Common myeloid progenitor, CD34-positive (primary cell): ENCODE results near the gene CACNA1B.

ENCODE experiments used
- CTCF ChIA-PET: fragments of 350-600 bp; sonication (Branson Sonifier 250); formaldehyde crosslinking; loops from one replicate; lab custom pipeline; 2021; ENCODE audit warnings: antibody characterized with exemption; lab: Charles Lee
- POLR2A ChIA-PET: fragments of 350-600 bp; sonication (Branson Sonifier 250); formaldehyde crosslinking; loops from one replicate; lab custom pipeline; 2021; ENCODE audit warnings: antibody characterized with exemption; lab: Charles Lee
- DNase-seq, 3 donors: peaks; one replicate each; pipeline versions ENCODE4 v3.0.0 to v3.0.0-alpha.2; 2013
- H3K27ac ChIP-seq, 2 experiments: 1 replicate in 1 of 2; 2 replicates in 1 of 2; pipeline ENCODE4 v1.7.0; 2013; ENCODE audit warnings: inconsistent platforms in 2 of 2, low read length in 2 of 2, mild to moderate bottlenecking in 2 of 2, low read depth in 1 of 2, moderate library complexity in 1 of 2; ENCODE audit not compliant: severe bottlenecking in 2 of 2, insufficient read depth in 1 of 2, poor library complexity in 1 of 2
- H3K27me3 ChIP-seq, 5 experiments: replicated peaks in 2 of 5; 1 replicate in 3 of 5; 2 replicates in 2 of 5; pipeline versions ENCODE4 v1.6.1 to v1.7.0; 2013; ENCODE audit warnings: low read length in 4 of 5, mild to moderate bottlenecking in 2 of 5, moderate library complexity in 2 of 5, inconsistent platforms in 1 of 5; ENCODE audit not compliant: insufficient read depth in 5 of 5, control insufficient read depth in 4 of 5
- H3K36me3 ChIP-seq, 4 experiments: 1 replicate in 2 of 4; 2 replicates in 2 of 4; pipeline versions ENCODE4 v1.6.1 to v1.7.0; 2013; ENCODE audit warnings: low read length in 3 of 4, control low read depth in 1 of 4, mild to moderate bottlenecking in 1 of 4; ENCODE audit not compliant: control insufficient read depth in 4 of 4, insufficient read depth in 4 of 4
- H3K4me1 ChIP-seq, 4 experiments: 1 replicate in 3 of 4; 2 replicates in 1 of 4; pipeline versions ENCODE4 v1.6.1 to v1.7.1; 2013; ENCODE audit warnings: low read length in 3 of 4, mild to moderate bottlenecking in 3 of 4, control low read depth in 1 of 4, inconsistent platforms in 1 of 4, moderate library complexity in 1 of 4; ENCODE audit not compliant: control insufficient read depth in 4 of 4, insufficient read depth in 4 of 4; ENCODE audit errors: control extremely low read depth in 1 of 4
- H3K4me3 ChIP-seq, 7 experiments: 1 replicate in 4 of 7; 2 replicates in 3 of 7; pipeline versions ENCODE4 v1.5.1 to v1.7.0; 2013; ENCODE audit warnings: mild to moderate bottlenecking in 7 of 7, low read length in 6 of 7, moderate library complexity in 6 of 7, inconsistent platforms in 2 of 7, low read depth in 2 of 7, control low read depth in 1 of 7; ENCODE audit not compliant: insufficient read depth in 4 of 7, control insufficient read depth in 1 of 7; ENCODE audit errors: extremely low read depth in 1 of 7
- H3K9me3 ChIP-seq, 5 experiments: 1 replicate in 4 of 5; 2 replicates in 1 of 5; pipeline versions ENCODE4 v1.6.1 to v1.7.1; 2013; ENCODE audit warnings: low read length in 4 of 5, mild to moderate bottlenecking in 2 of 5, inconsistent platforms in 1 of 5, low read depth in 1 of 5, moderate library complexity in 1 of 5; ENCODE audit not compliant: control insufficient read depth in 4 of 5, insufficient read depth in 2 of 5; ENCODE audit errors: control extremely low read depth in 1 of 5
- WGBS: methylation state at CpG from one replicate; pipeline ENCODE4 v1.1.5; 2013; ENCODE audit not compliant: insufficient coverage; 5-methylcytosine and 5-hydroxymethylcytosine counted together

CACNA1B gene

DNA sequence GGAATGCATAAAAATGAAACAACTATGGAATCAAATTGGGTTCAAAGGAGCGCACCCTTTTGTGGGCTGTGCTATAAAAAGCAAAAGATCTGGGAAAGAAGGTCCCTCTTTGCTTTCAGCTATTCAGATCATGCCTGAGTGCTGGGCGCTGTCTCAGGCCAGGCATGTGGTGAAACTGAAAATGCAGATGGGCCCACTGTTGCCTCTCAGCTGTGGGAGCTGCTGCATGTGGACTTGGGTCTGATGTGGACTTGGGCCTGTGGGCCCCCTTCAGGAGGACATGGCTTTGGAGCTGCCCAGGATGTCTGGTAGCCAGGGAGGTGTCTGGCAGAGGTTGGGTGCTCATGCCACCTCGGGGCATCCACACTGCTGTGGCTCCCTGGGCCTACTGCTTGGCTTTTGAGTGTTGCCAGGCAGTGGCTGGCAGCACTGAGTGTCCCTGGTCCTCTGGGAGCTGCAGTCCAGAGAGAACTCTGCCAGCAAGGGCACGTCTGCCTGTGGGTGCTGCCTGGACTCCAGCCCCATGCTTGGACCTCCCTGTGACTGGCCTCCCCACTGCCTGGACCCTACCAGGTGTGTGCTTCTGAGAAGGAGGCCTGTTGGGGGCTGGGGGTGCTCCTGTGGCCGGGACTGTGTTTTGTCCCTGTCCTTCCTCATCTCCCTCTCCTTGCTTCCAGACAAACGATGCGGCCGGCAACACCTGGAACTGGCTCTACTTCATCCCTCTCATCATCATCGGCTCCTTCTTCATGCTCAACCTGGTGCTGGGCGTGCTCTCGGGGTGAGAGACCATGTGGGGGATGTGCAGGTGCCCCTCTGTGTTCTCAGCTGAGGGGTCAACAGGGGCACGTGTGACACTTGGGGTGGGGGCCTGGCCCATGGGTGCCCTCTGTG is 74.3 kb downstream of the CACNA1B start:
- Histone ChIP-seq H3K36me3 (no peaks in the 10 kb centered on the region), H3K27ac (no peak overlapping the region), H3K27me3 (peaks cover 0 to 5% (median 0%) of the 10 kb centered on the region in 5 experiments), H3K4me1 (no peaks in the 10 kb centered on the region), H3K9me3 (peaks cover 0 to under 1% (median 0%) of the 10 kb centered on the region in 5 experiments), H3K4me3 (no peak overlapping the region)
- 96% methylated on average over 10 of the region's 12 CpGs for WGBS
- ChIA-PET CTCF (no interaction called here), POLR2A (no interaction called here)
- no peak for DNase-seq

DNA sequence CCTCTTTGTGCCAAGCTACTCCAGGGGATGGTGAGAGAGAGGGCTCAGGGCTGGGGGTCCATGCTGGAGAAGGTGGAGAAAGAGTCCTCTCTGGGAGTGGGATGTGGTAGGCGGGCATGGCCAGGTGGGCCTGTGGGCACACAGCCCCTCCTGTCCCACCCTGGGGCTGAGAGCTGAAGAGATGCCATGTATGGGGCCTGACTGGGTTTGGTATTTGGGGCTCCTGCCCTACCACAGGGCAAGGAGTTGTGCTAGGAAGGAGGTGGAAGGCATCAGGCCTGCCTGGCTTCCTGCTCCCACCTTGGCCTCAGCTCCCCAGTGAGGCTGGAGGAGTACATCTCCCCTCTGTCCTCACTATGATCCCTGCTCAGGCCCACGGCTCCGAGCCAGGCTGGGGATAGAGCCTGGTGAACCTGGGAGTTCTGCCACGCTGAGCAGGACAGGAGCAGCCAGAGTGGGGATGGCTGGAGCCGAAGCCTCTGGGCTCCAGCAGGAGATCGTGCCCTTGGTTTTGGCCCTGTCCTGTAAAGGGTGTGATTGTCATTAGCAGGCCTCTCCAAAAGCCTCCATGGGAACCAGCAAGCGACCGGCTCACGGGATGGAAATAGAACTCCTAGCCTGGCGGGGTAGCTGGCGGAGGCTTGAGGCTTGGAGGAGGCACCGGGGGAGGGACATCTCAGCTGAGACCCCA is 75.5 kb downstream of the CACNA1B start:
- H3K27me3 ChIP-seq, result peaks cover 0 to 5% (median 0%) of the 10 kb centered on the region in 5 experiments
- no peaks in the 10 kb centered on the region for H3K4me1 ChIP-seq
- no peak for DNase-seq
- CTCF ChIA-PET, result interaction anchor here (1.4 kb wide), 1 partner anchor 15 kb away, joined by 3 read pairs; no protein-coding TSS in a partner anchor
- POLR2A ChIA-PET, result no interaction called here
- WGBS, result 96% methylated on average over 10 of the region's 12 CpGs
- H3K27ac ChIP-seq, result no peak overlapping the region
- no peak overlapping the region for H3K4me3 ChIP-seq
- H3K9me3 ChIP-seq, result no peaks in the 10 kb centered on the region
- no peaks in the 10 kb centered on the region for H3K36me3 ChIP-seq

DNA sequence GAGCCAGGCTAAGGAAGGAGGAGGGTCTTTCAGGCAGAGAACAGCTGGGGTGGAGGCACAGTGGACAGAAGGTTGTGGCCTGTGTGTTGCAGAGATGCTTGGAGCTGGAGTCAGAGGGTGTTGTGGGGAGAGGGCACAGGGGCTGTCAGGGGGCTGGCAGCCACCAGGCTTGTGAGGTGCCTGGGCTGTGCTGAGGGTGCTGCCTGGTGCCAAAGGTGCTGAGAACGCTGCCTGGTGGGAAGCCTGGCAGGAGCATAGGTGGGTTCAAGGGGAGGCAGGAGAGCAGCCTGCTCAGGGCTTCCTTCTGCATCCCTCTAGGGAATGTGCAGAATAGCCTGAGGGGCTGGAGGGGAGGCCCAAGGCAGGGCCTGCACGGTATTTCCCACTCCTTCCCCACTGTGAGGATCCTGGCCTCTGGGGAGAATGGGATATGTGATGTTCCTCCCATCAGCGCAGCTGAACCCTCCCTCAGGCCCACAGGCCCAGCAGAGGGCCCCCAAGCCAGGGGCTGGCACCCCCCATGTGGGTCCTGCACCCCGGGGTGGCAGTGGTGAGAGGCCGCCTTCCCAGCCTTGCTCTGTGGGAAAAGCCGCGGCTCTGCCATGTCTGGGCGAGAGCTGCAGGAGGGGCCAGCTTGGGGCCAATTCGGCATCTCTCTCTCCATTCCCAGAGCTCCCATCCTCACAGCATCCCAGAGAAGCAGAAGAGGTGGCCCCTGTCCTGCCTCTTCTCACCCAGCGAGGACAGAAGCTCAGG is 76.3 kb downstream of the CACNA1B start:
- POLR2A ChIA-PET, result no interaction called here
- H3K27me3 ChIP-seq, result peaks cover 0 to 5% (median 0%) of the 10 kb centered on the region in 5 experiments
- WGBS, result 94% methylated on average over 9 of the region's 10 CpGs
- DNase-seq, result no peak
- no peaks in the 10 kb centered on the region for H3K9me3 ChIP-seq
- H3K27ac ChIP-seq, result no peak overlapping the region
- H3K4me1 ChIP-seq, result no peaks in the 10 kb centered on the region
- CTCF ChIA-PET, result interaction anchor here (1.4 kb wide), 1 partner anchor 14 kb away, joined by 3 read pairs; no protein-coding TSS in a partner anchor
- H3K36me3 ChIP-seq, result no peaks in the 10 kb centered on the region
- no peak overlapping the region for H3K4me3 ChIP-seq

DNA sequence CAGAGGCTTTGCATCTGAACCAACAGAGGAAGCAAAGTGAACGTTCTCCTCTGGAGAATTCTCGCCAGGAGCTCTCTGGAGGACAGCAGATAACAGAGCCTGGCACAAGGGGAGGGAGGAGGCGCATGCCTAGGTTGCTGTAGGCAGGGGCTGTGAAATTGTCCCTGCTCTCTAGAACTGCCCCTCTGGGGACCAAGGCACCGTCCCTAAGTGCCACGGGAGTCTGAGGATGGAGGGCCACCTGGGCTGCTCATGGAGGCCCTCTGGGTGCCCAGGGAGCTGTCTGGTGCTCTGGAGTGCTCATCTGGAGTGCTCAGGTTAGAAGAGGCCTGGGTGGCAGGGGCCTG is 77.6 kb downstream of the CACNA1B start:
- no peak overlapping the region for H3K4me3 ChIP-seq
- H3K27ac ChIP-seq, result no peak overlapping the region
- no peaks in the 10 kb centered on the region for H3K9me3 ChIP-seq
- H3K27me3 ChIP-seq, result peaks cover 0 to 5% (median 0%) of the 10 kb centered on the region in 5 experiments
- H3K4me1 ChIP-seq, result no peaks in the 10 kb centered on the region
- no peaks in the 10 kb centered on the region for H3K36me3 ChIP-seq
- DNase-seq, result no peak
- WGBS, result 70% methylated on average over 4 of the region's 5 CpGs
- ChIA-PET CTCF (no interaction called here), POLR2A (no interaction called here)

DNA sequence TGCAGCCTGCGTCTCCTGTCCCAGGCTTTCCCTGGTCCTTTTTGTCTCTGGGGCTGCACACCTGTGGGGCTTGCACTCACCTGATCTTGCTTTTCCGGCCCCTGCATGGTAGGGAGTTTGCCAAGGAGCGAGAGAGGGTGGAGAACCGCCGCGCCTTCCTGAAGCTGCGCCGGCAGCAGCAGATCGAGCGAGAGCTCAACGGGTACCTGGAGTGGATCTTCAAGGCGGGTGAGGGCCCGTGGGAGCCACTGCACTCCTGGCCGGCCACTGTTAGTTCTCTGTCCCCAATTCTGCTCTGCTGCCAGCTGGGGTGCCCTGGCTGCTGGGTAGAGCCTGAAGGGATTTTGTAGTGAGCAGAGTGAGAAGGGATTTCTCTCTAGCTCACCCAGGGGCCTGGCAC is 78.0 kb downstream of the CACNA1B start:
- 95% methylated on average over 12 of the region's 14 CpGs for WGBS
- Histone ChIP-seq H3K27ac (no peak overlapping the region), H3K27me3 (peaks cover 0 to 5% (median 0%) of the 10 kb centered on the region in 5 experiments), H3K4me3 (no peak overlapping the region), H3K9me3 (no peaks in the 10 kb centered on the region), H3K4me1 (no peaks in the 10 kb centered on the region), H3K36me3 (no peaks in the 10 kb centered on the region)
- POLR2A ChIA-PET, result no interaction called here
- DNase-seq, result no peak
- CTCF ChIA-PET, result no interaction called here

DNA sequence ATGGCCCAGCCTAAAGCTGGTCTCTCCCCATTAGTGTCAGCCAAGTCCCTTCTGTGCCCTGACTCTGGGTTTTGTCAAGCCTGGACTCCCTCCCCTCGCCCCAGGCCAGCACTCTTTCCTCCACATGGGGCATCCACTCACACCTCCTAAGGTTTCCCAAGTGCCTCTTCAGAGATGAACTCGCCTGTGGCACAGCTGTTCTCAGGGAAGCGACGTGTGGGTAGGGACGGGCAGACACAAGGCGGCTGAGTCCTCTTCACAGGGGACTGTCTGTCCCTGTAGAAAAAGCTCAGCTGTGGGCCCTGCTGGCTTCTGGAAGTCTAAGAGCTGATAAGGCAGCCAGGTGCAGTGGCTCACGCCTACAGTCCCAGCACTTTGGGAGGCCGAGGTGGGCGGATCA is 78.5 kb downstream of the CACNA1B start:
- ChIA-PET POLR2A (no interaction called here), CTCF (no interaction called here)
- Histone ChIP-seq H3K4me3 (no peak overlapping the region), H3K27me3 (peaks cover 0 to 3% (median 0%) of the 10 kb centered on the region in 5 experiments), H3K9me3 (no peaks in the 10 kb centered on the region), H3K36me3 (no peaks in the 10 kb centered on the region), H3K27ac (no peak overlapping the region), H3K4me1 (no peaks in the 10 kb centered on the region)
- whole genome bisulfite sequencing, result 91% methylated on average over 9 of the region's 9 CpGs
- no peak for DNase-seq
